PC-9 (cell line): ENCODE data around the gene HPS3.

Source experiments
- EZH2 ChIP-seq: fragments of 200-600 bp; sonication (generic); IDR thresholded peaks from 2 replicates; pipeline ENCODE4 v1.8.0; 2017; ENCODE audit warnings: antibody characterized with exemption, low read depth
- TF ChIP-seq, protein P1 (sequence below): fragments of 200-600 bp; sonication (generic); conservative IDR thresholded peaks from 2 replicates; pipeline ENCODE4 v1.6.1; 2017; ENCODE audit warnings: mixed run types, antibody characterized with exemption, mild to moderate bottlenecking, moderate library complexity

DNA sequence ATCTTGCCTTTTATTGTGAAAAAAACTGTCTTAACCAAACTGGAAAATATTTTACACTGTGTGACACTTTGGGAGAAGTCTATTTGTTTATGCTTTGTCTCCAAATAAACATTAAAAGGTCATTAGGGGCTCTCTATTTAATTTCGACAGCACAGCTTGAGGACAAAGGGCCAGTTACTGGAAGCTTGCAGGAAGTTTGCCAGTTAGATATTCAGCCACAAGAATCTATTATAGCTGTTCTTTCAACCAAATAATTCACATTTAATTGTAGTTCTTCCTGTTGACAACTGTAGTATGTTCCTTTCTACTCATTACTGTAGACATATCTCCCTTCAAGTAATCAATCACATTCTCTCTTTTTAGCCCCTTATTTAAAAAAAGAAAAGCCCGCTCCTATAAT, 86.1 kb downstream of the HPS3 start:
- TF ChIP-seq, protein P1, sequence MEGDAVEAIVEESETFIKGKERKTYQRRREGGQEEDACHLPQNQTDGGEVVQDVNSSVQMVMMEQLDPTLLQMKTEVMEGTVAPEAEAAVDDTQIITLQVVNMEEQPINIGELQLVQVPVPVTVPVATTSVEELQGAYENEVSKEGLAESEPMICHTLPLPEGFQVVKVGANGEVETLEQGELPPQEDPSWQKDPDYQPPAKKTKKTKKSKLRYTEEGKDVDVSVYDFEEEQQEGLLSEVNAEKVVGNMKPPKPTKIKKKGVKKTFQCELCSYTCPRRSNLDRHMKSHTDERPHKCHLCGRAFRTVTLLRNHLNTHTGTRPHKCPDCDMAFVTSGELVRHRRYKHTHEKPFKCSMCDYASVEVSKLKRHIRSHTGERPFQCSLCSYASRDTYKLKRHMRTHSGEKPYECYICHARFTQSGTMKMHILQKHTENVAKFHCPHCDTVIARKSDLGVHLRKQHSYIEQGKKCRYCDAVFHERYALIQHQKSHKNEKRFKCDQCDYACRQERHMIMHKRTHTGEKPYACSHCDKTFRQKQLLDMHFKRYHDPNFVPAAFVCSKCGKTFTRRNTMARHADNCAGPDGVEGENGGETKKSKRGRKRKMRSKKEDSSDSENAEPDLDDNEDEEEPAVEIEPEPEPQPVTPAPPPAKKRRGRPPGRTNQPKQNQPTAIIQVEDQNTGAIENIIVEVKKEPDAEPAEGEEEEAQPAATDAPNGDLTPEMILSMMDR: no peak
- no peak for TF ChIP-seq EZH2
